Measurements from ENCODE around the gene ABCC10. TPM values are rescaled to one million over a fixed set of nuclear protein-coding genes. Genes with fewer than 3 reads are reported as not detected.

Gene ABCC10
- total and polyA plus RNA-seq, 10 of the 15 experiments (the other 5 are each of a cell fraction or from before 2014, with no cell fraction given) = 0.80 to 18.2 (median 6.4) TPM

DNA sequence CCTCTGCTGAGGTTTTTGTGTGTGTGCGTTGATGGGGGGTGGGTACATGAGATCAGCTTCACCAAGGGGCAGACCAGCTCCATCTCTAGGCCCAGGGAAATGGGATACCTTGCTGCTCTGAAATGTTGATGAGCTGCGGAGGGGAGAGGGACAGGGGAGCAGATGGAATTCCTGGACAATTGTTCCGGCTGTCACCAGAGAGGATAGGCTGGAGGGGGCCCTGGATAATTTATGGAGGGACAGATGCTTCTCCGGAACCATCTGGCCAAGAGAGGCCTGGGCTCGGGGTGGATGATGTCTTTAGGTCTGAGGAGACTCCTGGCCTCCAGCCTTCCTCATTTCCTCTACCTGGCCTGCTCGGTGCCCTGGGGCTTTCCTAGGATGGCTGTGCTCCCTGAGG, 48.2 kb downstream of the ABCC10 start:
- H2AFZ ChIP-seq (ENCODE audit: control insufficient read depth, low read depth, low read length) = no peak overlapping the region
- peaks cover 8% of the 10 kb centered on the region for H3K79me2 ChIP-seq (ENCODE audit: control insufficient read depth, insufficient read depth, low read length)
- ChIA-PET CTCF (interaction anchor here (0.8 kb wide), 1 partner anchor 30 kb away, joined by 4 read pairs; no protein-coding TSS in a partner anchor), POLR2A (no interaction called here), SMC1A (ENCODE audit: uncharacterized antibody, unreplicated experiment) (interaction anchor here (1.2 kb wide), 1 partner anchor 85 kb away, joined by 3 read pairs; no protein-coding TSS in a partner anchor), RAD21 (ENCODE audit: unreplicated experiment) (no interaction called here)
- BruUV-seq (replicated peaks) = no TSS peak
- H4K20me1 ChIP-seq (ENCODE audit: control insufficient read depth, insufficient read depth) = no peaks in the 10 kb centered on the region
- in situ Hi-C loops (cut with MboI) = no loop called here
- H3K4me3 ChIP-seq = no peak overlapping the region
- H3K4me2 ChIP-seq (ENCODE audit: control insufficient read depth, insufficient read depth) = no peak overlapping the region
- 0 out of 4 replicates have a peak, but pooled peaks cover 0 to 2% of the 10 kb centered on the region in 2 experiments for H3K27me3 ChIP-seq (replicated peaks in 1 of 2; ENCODE audit: control insufficient read depth in 2 of 2, insufficient read depth in 2 of 2, low read length in 1 of 2)
- H3K9me3 ChIP-seq (replicated peaks; ENCODE audit: control insufficient read depth, insufficient read depth, low read length) = no peaks in the 10 kb centered on the region
- FAIRE-seq (no peak), ATAC-seq (no peak), DNase-seq (ENCODE audit: low read depth, low spot score) (no peak)
- TF ChIP-seq NRF1 (conservative IDR thresholded peaks at IDR 0.05; ENCODE audit: low read depth, low read length) (no peak), ZNF274 (IDR thresholded peaks at IDR 0.05; ENCODE audit: insufficient read depth, insufficient read length) (no peak), PAX8 (IDR thresholded peaks at IDR 0.05) (no peak), CTCF (IDR thresholded peaks at IDR 0.05 in 2 of 3, conservative IDR thresholded peaks at IDR 0.05 in 1 of 3; ENCODE audit: control insufficient read depth in 2 of 3, extremely low read depth in 1 of 3, insufficient read depth in 1 of 3, low read depth in 3 of 3, low read length in 3 of 3) (no peak), KDM1A (IDR thresholded peaks at IDR 0.05; ENCODE audit: borderline replicate concordance) (no peak), EP300 (IDR thresholded peaks at IDR 0.05; ENCODE audit: borderline replicate concordance in 1 of 2, control insufficient read depth in 1 of 2, low read depth in 2 of 2, low read length in 2 of 2) (no peak), TCF12 (IDR thresholded peaks at IDR 0.05; ENCODE audit: low read depth, low read length) (no peak), NFYB (IDR thresholded peaks at IDR 0.05; ENCODE audit: insufficient read depth, low read depth, low read length) (no peak), TBL1XR1 (IDR thresholded peaks at IDR 0.05; ENCODE audit: low read depth, low read length) (no peak), RBBP5 (conservative IDR thresholded peaks at IDR 0.05) (no peak), CHD2 (IDR thresholded peaks at IDR 0.05; ENCODE audit: borderline replicate concordance, low read depth, low read length) (no peak), BMI1 (IDR thresholded peaks at IDR 0.05; ENCODE audit: borderline replicate concordance) (no peak), ASH2L (IDR thresholded peaks at IDR 0.05; ENCODE audit: borderline replicate concordance, low read depth) (no peak), MEF2B (IDR thresholded peaks at IDR 0.05; ENCODE audit: partially characterized antibody, poor library complexity, severe bottlenecking) (no peak)
- 65% methylated on average over 6 of the region's 6 CpGs for WGBS (ENCODE audit: insufficient coverage, insufficient replicate concordance, low lambda C conversion rate, missing lambda C conversion rate)
- no peak overlapping the region for H3K27ac ChIP-seq (ENCODE audit: control insufficient read depth, insufficient read depth)
- intact Hi-C loops (cut with micrococcal nuclease; ENCODE audit: unreplicated experiment) = no loop called here
- H3K36me3 ChIP-seq (ENCODE audit: control insufficient read depth in 2 of 2, insufficient read depth in 2 of 2, low read length in 1 of 2) = no peaks in the 10 kb centered on the region
- H3K4me1 ChIP-seq (ENCODE audit: control insufficient read depth, insufficient read depth, low read length) = peaks cover 4% of the 10 kb centered on the region
- no peak overlapping the region for H3K9ac ChIP-seq (ENCODE audit: control insufficient read depth, insufficient read depth, low read length)

Data from GM12878 (cell line).